H1 (cell line): ENCODE measurements around the gene RADIL. TPM values are rescaled to one million over a fixed set of nuclear protein-coding genes. Genes with fewer than 3 reads are reported as not detected.

ENCODE experiments used
- EZH2 ChIP-seq: fragments of 200-600 bp; sonication (generic); IDR thresholded peaks from 2 replicates; pipeline ENCODE4 v1.7.1; 2012; ENCODE audit warnings: low read depth, mild to moderate bottlenecking, moderate library complexity, low read length, inconsistent platforms; ENCODE audit not compliant: severe bottlenecking
- NRF1 ChIP-seq: IDR thresholded peaks from 2 replicates; pipeline ENCODE4 v1.6.1; 2011; ENCODE audit warnings: mild to moderate bottlenecking, low read depth, low read length, improper control_type of control experiment
- SRF ChIP-seq: IDR thresholded peaks from 2 replicates; pipeline ENCODE4 v1.6.1; 2011; ENCODE audit warnings: mild to moderate bottlenecking, low read depth, low read length, moderate library complexity
- TAF7 ChIP-seq: optimal IDR thresholded peaks from 2 replicates; pipeline ENCODE3; 2011; ENCODE audit warnings: low read depth, mild to moderate bottlenecking, inconsistent platforms, low read length, moderate library complexity, borderline replicate concordance
- YY1 ChIP-seq: IDR thresholded peaks from 2 replicates; pipeline ENCODE4 v1.6.1; 2011; ENCODE audit warnings: low read depth, mild to moderate bottlenecking, low read length
- polyA plus RNA-seq, 7 experiments: library from polyadenylated mRNA; depleted of rRNA in 3 of 7; stranded (reverse) in 5 of 7; unstranded in 2 of 7; fragments of >200 nt in 5 of 7; fragments of 200-250 nt in 2 of 7; gene quantifications; 1 replicate in 5 of 7; 2 replicates in 1 of 7; 4 replicates in 1 of 7; pipeline versions ENCODE4 v1.2.1 to v1.2.3, GENCODE V29; 2011 to 2013; ENCODE audit warnings: missing spikeins in 2 of 7, mixed read lengths in 2 of 7
- total RNA-seq: library from RNA; stranded (reverse); fragmentation: NEBNext Ultra II Directional; extraction: Animal tissue kit (Norgen Biotek cat#: 25700); gene quantifications from 2 replicates; pipeline ENCODE4 v1.2.1, GENCODE V29; 2021
- TF ChIP-seq, protein P1 (sequence below): fragments of 300-600 bp; sonication (generic); IDR thresholded peaks from 2 replicates; pipeline ENCODE4 v1.7.1; 2012; ENCODE audit warnings: low read length, moderate library complexity, mild to moderate bottlenecking, inconsistent platforms; ENCODE audit not compliant: insufficient replicate concordance

The RADIL gene
- total and polyA plus RNA-seq, 2 of the 8 experiments (the other 6 are each of a cell fraction or from before 2014, with no cell fraction given) = 5.0 to 5.4 TPM

DNA sequence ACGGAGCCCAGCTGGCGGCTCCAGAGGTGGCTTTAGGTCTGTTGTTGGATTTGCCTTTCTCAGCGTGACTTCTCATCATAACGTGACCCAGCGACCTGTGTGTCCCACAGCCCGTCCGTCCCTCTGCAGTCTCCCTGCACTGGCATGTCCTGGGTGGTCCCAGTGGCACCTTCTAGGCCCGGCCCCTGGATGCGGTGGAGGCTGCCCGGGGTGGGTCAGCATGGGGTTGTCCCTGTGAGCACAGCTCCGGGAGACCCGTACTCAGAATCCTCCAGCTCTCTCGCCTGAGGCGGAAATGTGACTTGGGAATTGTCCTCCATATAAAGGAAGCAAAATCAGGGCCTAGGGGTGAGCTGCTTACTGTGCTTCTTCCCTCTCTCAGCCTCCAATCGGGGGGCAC, 133.7 kb downstream of the RADIL start (continued):
- TF ChIP-seq, protein P1, sequence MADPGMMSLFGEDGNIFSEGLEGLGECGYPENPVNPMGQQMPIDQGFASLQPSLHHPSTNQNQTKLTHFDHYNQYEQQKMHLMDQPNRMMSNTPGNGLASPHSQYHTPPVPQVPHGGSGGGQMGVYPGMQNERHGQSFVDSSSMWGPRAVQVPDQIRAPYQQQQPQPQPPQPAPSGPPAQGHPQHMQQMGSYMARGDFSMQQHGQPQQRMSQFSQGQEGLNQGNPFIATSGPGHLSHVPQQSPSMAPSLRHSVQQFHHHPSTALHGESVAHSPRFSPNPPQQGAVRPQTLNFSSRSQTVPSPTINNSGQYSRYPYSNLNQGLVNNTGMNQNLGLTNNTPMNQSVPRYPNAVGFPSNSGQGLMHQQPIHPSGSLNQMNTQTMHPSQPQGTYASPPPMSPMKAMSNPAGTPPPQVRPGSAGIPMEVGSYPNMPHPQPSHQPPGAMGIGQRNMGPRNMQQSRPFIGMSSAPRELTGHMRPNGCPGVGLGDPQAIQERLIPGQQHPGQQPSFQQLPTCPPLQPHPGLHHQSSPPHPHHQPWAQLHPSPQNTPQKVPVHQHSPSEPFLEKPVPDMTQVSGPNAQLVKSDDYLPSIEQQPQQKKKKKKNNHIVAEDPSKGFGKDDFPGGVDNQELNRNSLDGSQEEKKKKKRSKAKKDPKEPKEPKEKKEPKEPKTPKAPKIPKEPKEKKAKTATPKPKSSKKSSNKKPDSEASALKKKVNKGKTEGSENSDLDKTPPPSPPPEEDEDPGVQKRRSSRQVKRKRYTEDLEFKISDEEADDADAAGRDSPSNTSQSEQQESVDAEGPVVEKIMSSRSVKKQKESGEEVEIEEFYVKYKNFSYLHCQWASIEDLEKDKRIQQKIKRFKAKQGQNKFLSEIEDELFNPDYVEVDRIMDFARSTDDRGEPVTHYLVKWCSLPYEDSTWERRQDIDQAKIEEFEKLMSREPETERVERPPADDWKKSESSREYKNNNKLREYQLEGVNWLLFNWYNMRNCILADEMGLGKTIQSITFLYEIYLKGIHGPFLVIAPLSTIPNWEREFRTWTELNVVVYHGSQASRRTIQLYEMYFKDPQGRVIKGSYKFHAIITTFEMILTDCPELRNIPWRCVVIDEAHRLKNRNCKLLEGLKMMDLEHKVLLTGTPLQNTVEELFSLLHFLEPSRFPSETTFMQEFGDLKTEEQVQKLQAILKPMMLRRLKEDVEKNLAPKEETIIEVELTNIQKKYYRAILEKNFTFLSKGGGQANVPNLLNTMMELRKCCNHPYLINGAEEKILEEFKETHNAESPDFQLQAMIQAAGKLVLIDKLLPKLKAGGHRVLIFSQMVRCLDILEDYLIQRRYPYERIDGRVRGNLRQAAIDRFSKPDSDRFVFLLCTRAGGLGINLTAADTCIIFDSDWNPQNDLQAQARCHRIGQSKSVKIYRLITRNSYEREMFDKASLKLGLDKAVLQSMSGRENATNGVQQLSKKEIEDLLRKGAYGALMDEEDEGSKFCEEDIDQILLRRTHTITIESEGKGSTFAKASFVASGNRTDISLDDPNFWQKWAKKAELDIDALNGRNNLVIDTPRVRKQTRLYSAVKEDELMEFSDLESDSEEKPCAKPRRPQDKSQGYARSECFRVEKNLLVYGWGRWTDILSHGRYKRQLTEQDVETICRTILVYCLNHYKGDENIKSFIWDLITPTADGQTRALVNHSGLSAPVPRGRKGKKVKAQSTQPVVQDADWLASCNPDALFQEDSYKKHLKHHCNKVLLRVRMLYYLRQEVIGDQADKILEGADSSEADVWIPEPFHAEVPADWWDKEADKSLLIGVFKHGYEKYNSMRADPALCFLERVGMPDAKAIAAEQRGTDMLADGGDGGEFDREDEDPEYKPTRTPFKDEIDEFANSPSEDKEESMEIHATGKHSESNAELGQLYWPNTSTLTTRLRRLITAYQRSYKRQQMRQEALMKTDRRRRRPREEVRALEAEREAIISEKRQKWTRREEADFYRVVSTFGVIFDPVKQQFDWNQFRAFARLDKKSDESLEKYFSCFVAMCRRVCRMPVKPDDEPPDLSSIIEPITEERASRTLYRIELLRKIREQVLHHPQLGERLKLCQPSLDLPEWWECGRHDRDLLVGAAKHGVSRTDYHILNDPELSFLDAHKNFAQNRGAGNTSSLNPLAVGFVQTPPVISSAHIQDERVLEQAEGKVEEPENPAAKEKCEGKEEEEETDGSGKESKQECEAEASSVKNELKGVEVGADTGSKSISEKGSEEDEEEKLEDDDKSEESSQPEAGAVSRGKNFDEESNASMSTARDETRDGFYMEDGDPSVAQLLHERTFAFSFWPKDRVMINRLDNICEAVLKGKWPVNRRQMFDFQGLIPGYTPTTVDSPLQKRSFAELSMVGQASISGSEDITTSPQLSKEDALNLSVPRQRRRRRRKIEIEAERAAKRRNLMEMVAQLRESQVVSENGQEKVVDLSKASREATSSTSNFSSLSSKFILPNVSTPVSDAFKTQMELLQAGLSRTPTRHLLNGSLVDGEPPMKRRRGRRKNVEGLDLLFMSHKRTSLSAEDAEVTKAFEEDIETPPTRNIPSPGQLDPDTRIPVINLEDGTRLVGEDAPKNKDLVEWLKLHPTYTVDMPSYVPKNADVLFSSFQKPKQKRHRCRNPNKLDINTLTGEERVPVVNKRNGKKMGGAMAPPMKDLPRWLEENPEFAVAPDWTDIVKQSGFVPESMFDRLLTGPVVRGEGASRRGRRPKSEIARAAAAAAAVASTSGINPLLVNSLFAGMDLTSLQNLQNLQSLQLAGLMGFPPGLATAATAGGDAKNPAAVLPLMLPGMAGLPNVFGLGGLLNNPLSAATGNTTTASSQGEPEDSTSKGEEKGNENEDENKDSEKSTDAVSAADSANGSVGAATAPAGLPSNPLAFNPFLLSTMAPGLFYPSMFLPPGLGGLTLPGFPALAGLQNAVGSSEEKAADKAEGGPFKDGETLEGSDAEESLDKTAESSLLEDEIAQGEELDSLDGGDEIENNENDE = no peak
- TF ChIP-seq TAF7 (no peak), YY1 (no peak), NRF1 (no peak), SRF (no peak), EZH2 (no peak)
